Measurements from ENCODE around the gene XRN2.

- TF ChIP-seq CTCF (IDR thresholded peaks at IDR 0.05) (no peak), JUNB (IDR thresholded peaks at IDR 0.05) (no peak), USF2 (IDR thresholded peaks at IDR 0.05) (no peak), POLR2A (IDR thresholded peaks at IDR 0.05; ENCODE audit: low read length) (no peak), MYC (IDR thresholded peaks at IDR 0.05; ENCODE audit: borderline replicate concordance, low read length) (no peak), MAX (IDR thresholded peaks at IDR 0.05) (no peak)
Measured at GRCh38 chr20:21352703-21353102, 49.6 kb downstream of the XRN2 start.

Measured in A549 (cell line).